Subcutaneous adipose tissue (tissue), 4 donors: Measurements from ENCODE around the gene PAM. TPM values are rescaled to one million over a fixed set of nuclear protein-coding genes. Genes with fewer than 3 reads are reported as not detected.

Source experiments
- CTCF ChIP-seq: fragments of 450-650 bp; IDR thresholded peaks from one replicate; pipeline ENCODE4 v1.5.1; 2016; ENCODE audit warnings: low read depth, mild to moderate bottlenecking, control low read depth, antibody characterized with exemption, moderate library complexity
- total RNA-seq, 4 donors: library from RNA; depleted of rRNA; stranded (reverse); fragments of >200 nt; gene quantifications; one replicate each; pipeline ENCODE4 v1.1.0, GENCODE V29; 2016

PAM gene
- total RNA-seq, 4 donors from 2014 or later = 142 to 289 (median 225) TPM

GRCh38 chr5:102762562-102763227 is 7.6 kb downstream of the PAM start:
- TF ChIP-seq CTCF = no peak

- no peak for TF ChIP-seq CTCF
Measured at GRCh38 chr5:102763734-102764133, 8.6 kb downstream of the PAM start.

GRCh38 chr5:102764381-102765004 is 9.4 kb downstream of the PAM start:
- no peak for TF ChIP-seq CTCF

GRCh38 chr5:102765350-102765749 is 10.2 kb downstream of the PAM start:
- TF ChIP-seq CTCF = no peak

GRCh38 chr5:102766295-102767090 is 11.4 kb downstream of the PAM start:
- no peak for TF ChIP-seq CTCF

GRCh38 chr5:102767862-102768261 is 12.8 kb downstream of the PAM start:
- TF ChIP-seq CTCF = no peak

- TF ChIP-seq CTCF = no peak
Measured at GRCh38 chr5:102770803-102771202, 15.7 kb downstream of the PAM start.
